B cell (primary cell): ENCODE data around the gene PDZD2. TPM values are rescaled to one million over a fixed set of nuclear protein-coding genes. Genes with fewer than 3 reads are reported as not detected.

Source experiments
- ATAC-seq: fragments of 200-7000 bp; cut with Tn5 transposase; one replicate; pipeline ENCODE4 v1.10.0; 2021; ENCODE audit warnings: low read depth, mild to moderate bottlenecking, moderate number of reproducible peaks, moderate library complexity
- CTCF ChIA-PET: fragments of 350-600 bp; sonication (Branson Sonifier 250); formaldehyde crosslinking; loops from one replicate; lab custom pipeline; 2021; ENCODE audit warnings: antibody characterized with exemption, inconsistent platforms; lab: Charles Lee
- POLR2A ChIA-PET: fragments of 350-600 bp; sonication (Branson Sonifier 250); formaldehyde crosslinking; loops from one replicate; lab custom pipeline; 2021; ENCODE audit warnings: antibody characterized with exemption; lab: Charles Lee
- DNase-seq: peaks from one replicate; pipeline ENCODE4 v3.0.0; 2013
- H2AFZ ChIP-seq: 2 replicates; pipeline ENCODE4 v1.6.1; 2012; ENCODE audit warnings: mild to moderate bottlenecking, low read depth, low read length; ENCODE audit not compliant: insufficient read depth, poor library complexity, severe bottlenecking
- H3K27ac ChIP-seq, 2 donors: 1 replicate in 1 of 2; 2 replicates in 1 of 2; pipeline ENCODE4 v1.5.1; 2012 to 2013; ENCODE audit warnings: low read length in 2 of 2, mild to moderate bottlenecking in 2 of 2, moderate library complexity in 1 of 2
- H3K27me3 ChIP-seq, 4 experiments: fragments of 200-600 bp in 1 of 4; sonication (generic) in 1 of 4; replicated peaks in 1 of 4; 1 replicate in 2 of 4; 2 replicates in 2 of 4; pipeline versions ENCODE4 v1.6.1 to v1.7.0; 2013 to 2016; ENCODE audit warnings: low read length in 3 of 4, mild to moderate bottlenecking in 2 of 4, mixed read lengths in 1 of 4, moderate library complexity in 1 of 4; ENCODE audit not compliant: insufficient read depth in 4 of 4, control insufficient read depth in 3 of 4; ENCODE audit errors: control extremely low read depth in 1 of 4
- H3K36me3 ChIP-seq, 2 experiments: replicated peaks in 1 of 2; 1 replicate in 1 of 2; 2 replicates in 1 of 2; pipeline versions ENCODE4 v1.6.1 to v1.7.1; 2013; ENCODE audit warnings: low read length in 1 of 2; ENCODE audit not compliant: insufficient read depth in 2 of 2, control insufficient read depth in 1 of 2; ENCODE audit errors: control extremely low read depth in 1 of 2, extremely low read depth in 1 of 2
- H3K4me1 ChIP-seq, 2 donors: fragments of 200-600 bp in 1 of 2; sonication (generic) in 1 of 2; 1 replicate in 1 of 2; 2 replicates in 1 of 2; pipeline versions ENCODE4 v1.5.1 to v1.6.1; 2013 to 2017; ENCODE audit warnings: low read length in 2 of 2; ENCODE audit not compliant: control insufficient read depth in 2 of 2, insufficient read depth in 2 of 2
- H3K4me2 ChIP-seq: replicated peaks from 2 replicates; pipeline ENCODE3; 2012; ENCODE audit warnings: mild to moderate bottlenecking, low read depth, low read length; ENCODE audit not compliant: poor library complexity, severe bottlenecking
- H3K4me3 ChIP-seq, 5 experiments: fragments of 200-600 bp in 1 of 5; sonication (generic) in 1 of 5; 1 replicate in 3 of 5; 2 replicates in 2 of 5; pipeline versions ENCODE4 v1.5.1 to v1.7.0; 2011 to 2016; ENCODE audit warnings: low read length in 4 of 5, mild to moderate bottlenecking in 4 of 5, low read depth in 2 of 5, control low read depth in 1 of 5, moderate library complexity in 1 of 5; ENCODE audit not compliant: insufficient read depth in 1 of 5; ENCODE audit errors: control extremely low read depth in 1 of 5, extremely low read depth in 1 of 5
- H3K79me2 ChIP-seq: fragments of 200-600 bp; sonication (generic); one replicate; pipeline ENCODE4 v1.6.0; 2016; ENCODE audit warnings: low read length; ENCODE audit not compliant: control insufficient read depth, insufficient read depth
- H3K9ac ChIP-seq: fragments of 200-600 bp; sonication (generic); 2 replicates; pipeline ENCODE4 v1.6.1; 2017; ENCODE audit warnings: mild to moderate bottlenecking, low read length, moderate library complexity
- H3K9me3 ChIP-seq, 3 donors: one replicate each; pipeline versions ENCODE4 v1.6.1 to v1.7.1; 2013; ENCODE audit warnings: low read length in 2 of 3; ENCODE audit not compliant: control insufficient read depth in 2 of 3, insufficient read depth in 1 of 3; ENCODE audit errors: control extremely low read depth in 1 of 3
- H4K20me1 ChIP-seq: 2 replicates; pipeline ENCODE4 v1.6.0; 2012; ENCODE audit warnings: mild to moderate bottlenecking, low read length; ENCODE audit not compliant: insufficient read depth, control insufficient read depth, poor library complexity, severe bottlenecking
- H3K27ac Mint-ChIP-seq: one replicate; pipeline ENCODE4 v1.8.0; 2021; ENCODE audit warnings: mixed read lengths
- H3K27me3 Mint-ChIP-seq: one replicate; pipeline ENCODE4 v1.8.0; 2021; ENCODE audit warnings: mixed read lengths
- H3K4me1 Mint-ChIP-seq: one replicate; pipeline ENCODE4 v1.8.0; 2021; ENCODE audit warnings: mixed read lengths
- H3K4me3 Mint-ChIP-seq: one replicate; pipeline ENCODE4 v1.8.0; 2021; ENCODE audit warnings: mixed read lengths
- H3K9me3 Mint-ChIP-seq: one replicate; pipeline ENCODE4 v1.8.0; 2022; ENCODE audit warnings: mixed read lengths; ENCODE audit not compliant: insufficient read depth
- CTCF ChIP-seq: fragments of 200-600 bp; IDR thresholded peaks from one replicate; pipeline ENCODE4 v1.8.0; 2022; ENCODE audit warnings: antibody characterized with exemption, mild to moderate bottlenecking
- EZH2 ChIP-seq: IDR thresholded peaks from 2 replicates; pipeline ENCODE4 v1.6.1; 2012; ENCODE audit warnings: borderline replicate concordance, low read depth, mild to moderate bottlenecking, moderate library complexity, low read length; ENCODE audit not compliant: insufficient read depth, poor library complexity, severe bottlenecking
- WGBS: methylation state at CpG from one replicate; pipeline ENCODE4 v1.1.5; 2013; ENCODE audit warnings: missing lambda C conversion rate; ENCODE audit not compliant: insufficient coverage; 5-methylcytosine and 5-hydroxymethylcytosine counted together
- intact Hi-C: fragments of 100-400 bp; cut with micrococcal nuclease; formaldehyde crosslinking; loops from one replicate; pipeline ENCODE4 v1.10.0; 2022
- polyA plus RNA-seq: library from polyadenylated mRNA; depleted of rRNA; stranded (reverse); fragments of >200 nt; gene quantifications from 2 replicates; pipeline ENCODE4 v1.2.3, GENCODE V29; 2012
- total RNA-seq, 2 donors: library from RNA; stranded (reverse); fragments of 120-200 nt in 1 of 2; gene quantifications; 1 replicate in 1 of 2; 2 replicates in 1 of 2; pipeline versions ENCODE4 v1.2.3 to v1.2.4, GENCODE V29; 2013 to 2022

PDZD2 gene
- total and polyA plus RNA-seq, 2 donors (not counting 1 experiment from before 2014, with no cell fraction given): not detected

- intact Hi-C loops: no loop called here
- WGBS: 93% methylated on average over 2 of the region's 3 CpGs
- DNase-seq (no peak), ATAC-seq (no peak)
- H3K9me3 Mint-ChIP-seq: peaks cover 7% of the 10 kb centered on the region
- Histone ChIP-seq H3K4me2 (no peak overlapping the region), H3K4me3 (no peak overlapping the region), H3K36me3 (no peaks in the 10 kb centered on the region), H3K4me1 (no peaks in the 10 kb centered on the region), H2AFZ (no peak overlapping the region), H4K20me1 (no peaks in the 10 kb centered on the region), H3K9me3 (peaks cover 0 to 27% (median 7%) of the 10 kb centered on the region in 3 donors), H3K27me3 (peaks cover 0 to 5% (median 0%) of the 10 kb centered on the region in 4 experiments), H3K9ac (no peak overlapping the region), H3K27ac (no peak overlapping the region), H3K79me2 (no peaks in the 10 kb centered on the region)
- POLR2A ChIA-PET: no interaction called here
- no peak overlapping the region for H3K4me3 Mint-ChIP-seq
- TF ChIP-seq EZH2 (no peak), CTCF (no peak)
- no peak overlapping the region for H3K27ac Mint-ChIP-seq
- no peaks in the 10 kb centered on the region for H3K4me1 Mint-ChIP-seq
- H3K27me3 Mint-ChIP-seq: peaks cover 17% of the 10 kb centered on the region
- CTCF ChIA-PET: no interaction called here
Measured at GRCh38 chr5:31861601-31862000, 222.7 kb downstream of the PDZD2 start.

GRCh38 chr5:31863991-31864411 is 225.1 kb downstream of the PDZD2 start:
- CTCF ChIA-PET: no interaction called here

More at GRCh38 chr5:31863991-31864411, 225.1 kb downstream of the PDZD2 start:
- Histone ChIP-seq H2AFZ (no peak overlapping the region), H3K9ac (no peak overlapping the region), H3K27me3 (peaks cover 0 to 9% (median 0%) of the 10 kb centered on the region in 4 experiments), H3K36me3 (no peaks in the 10 kb centered on the region), H3K79me2 (no peaks in the 10 kb centered on the region), H3K4me2 (no peak overlapping the region), H4K20me1 (no peaks in the 10 kb centered on the region), H3K4me1 (no peaks in the 10 kb centered on the region), H3K9me3 (peaks cover 0 to 14% (median 4%) of the 10 kb centered on the region in 3 donors), H3K27ac (no peak overlapping the region), H3K4me3 (no peak overlapping the region)
- no peak for ATAC-seq
- H3K27ac Mint-ChIP-seq: no peak overlapping the region
- H3K27me3 Mint-ChIP-seq: peaks cover 15% of the 10 kb centered on the region
- no peaks in the 10 kb centered on the region for H3K4me1 Mint-ChIP-seq
- H3K4me3 Mint-ChIP-seq: no peak overlapping the region
- no peak for TF ChIP-seq CTCF
- no peak for TF ChIP-seq EZH2
- DNase-seq: no peak
- intact Hi-C loops: no loop called here
- 14% methylated on average over 3 of the region's 4 CpGs for WGBS
- H3K9me3 Mint-ChIP-seq: peaks cover 7% of the 10 kb centered on the region
- POLR2A ChIA-PET: no interaction called here
